Measurements from ENCODE around the gene RASGRP1.

GRCh38 chr15:38589502-38589901, 24.9 kb upstream of the RASGRP1 start:
- TF ChIP-seq CTCF (IDR thresholded peaks at IDR 0.05) (no peak), JUN (CRISPR knock-in tag; IDR thresholded peaks at IDR 0.05) (no peak), HMGXB4 (CRISPR knock-in tag; IDR thresholded peaks at IDR 0.05) (no peak), GABPB1 (CRISPR knock-in tag; IDR thresholded peaks at IDR 0.05) (no peak), ATF3 (CRISPR knock-in tag; conservative IDR thresholded peaks at IDR 0.05) (no peak), TP53 (CRISPR knock-in tag; IDR thresholded peaks at IDR 0.05) (no peak), ETV6 (CRISPR knock-in tag; IDR thresholded peaks at IDR 0.05) (no peak), CREB1 (CRISPR knock-in tag; IDR thresholded peaks at IDR 0.05) (no peak), ESRRA (CRISPR knock-in tag; IDR thresholded peaks at IDR 0.05; ENCODE audit: borderline replicate concordance) (no peak), NR2C2 (CRISPR knock-in tag; IDR thresholded peaks at IDR 0.05) (no peak), FOXK1 (CRISPR knock-in tag; IDR thresholded peaks at IDR 0.05) (no peak), USF1 (CRISPR knock-in tag; IDR thresholded peaks at IDR 0.05) (no peak)
